H1 (cell line): ENCODE measurements around the gene SLC7A8. TPM values are rescaled to one million over a fixed set of nuclear protein-coding genes. Genes with fewer than 3 reads are reported as not detected.

ENCODE experiments used
- NRF1 ChIP-seq: IDR thresholded peaks from 2 replicates; pipeline ENCODE4 v1.6.1; 2011; ENCODE audit warnings: mild to moderate bottlenecking, low read depth, low read length, improper control_type of control experiment
- SAP30 ChIP-seq: fragments of 300-600 bp; sonication (generic); IDR thresholded peaks from 2 replicates; pipeline ENCODE4 v1.7.1; 2012; ENCODE audit warnings: low read length, moderate library complexity, mild to moderate bottlenecking, inconsistent platforms; ENCODE audit not compliant: insufficient read depth, insufficient replicate concordance
- polyA plus RNA-seq, 7 experiments: library from polyadenylated mRNA; depleted of rRNA in 3 of 7; stranded (reverse) in 5 of 7; unstranded in 2 of 7; fragments of >200 nt in 5 of 7; fragments of 200-250 nt in 2 of 7; gene quantifications; 1 replicate in 5 of 7; 2 replicates in 1 of 7; 4 replicates in 1 of 7; pipeline versions ENCODE4 v1.2.1 to v1.2.3, GENCODE V29; 2011 to 2013; ENCODE audit warnings: missing spikeins in 2 of 7, mixed read lengths in 2 of 7
- total RNA-seq: library from RNA; stranded (reverse); fragmentation: NEBNext Ultra II Directional; extraction: Animal tissue kit (Norgen Biotek cat#: 25700); gene quantifications from 2 replicates; pipeline ENCODE4 v1.2.1, GENCODE V29; 2021
- TF ChIP-seq, protein P1 (sequence below): fragments of 300-600 bp; sonication (generic); IDR thresholded peaks from 2 replicates; pipeline ENCODE4 v1.7.1; 2012; ENCODE audit warnings: low read length, moderate library complexity, mild to moderate bottlenecking, inconsistent platforms; ENCODE audit not compliant: insufficient replicate concordance

The SLC7A8 gene
- total and polyA plus RNA-seq, 2 of the 8 experiments (the other 6 are each of a cell fraction or from before 2014, with no cell fraction given) = 182 to 204 TPM

DNA sequence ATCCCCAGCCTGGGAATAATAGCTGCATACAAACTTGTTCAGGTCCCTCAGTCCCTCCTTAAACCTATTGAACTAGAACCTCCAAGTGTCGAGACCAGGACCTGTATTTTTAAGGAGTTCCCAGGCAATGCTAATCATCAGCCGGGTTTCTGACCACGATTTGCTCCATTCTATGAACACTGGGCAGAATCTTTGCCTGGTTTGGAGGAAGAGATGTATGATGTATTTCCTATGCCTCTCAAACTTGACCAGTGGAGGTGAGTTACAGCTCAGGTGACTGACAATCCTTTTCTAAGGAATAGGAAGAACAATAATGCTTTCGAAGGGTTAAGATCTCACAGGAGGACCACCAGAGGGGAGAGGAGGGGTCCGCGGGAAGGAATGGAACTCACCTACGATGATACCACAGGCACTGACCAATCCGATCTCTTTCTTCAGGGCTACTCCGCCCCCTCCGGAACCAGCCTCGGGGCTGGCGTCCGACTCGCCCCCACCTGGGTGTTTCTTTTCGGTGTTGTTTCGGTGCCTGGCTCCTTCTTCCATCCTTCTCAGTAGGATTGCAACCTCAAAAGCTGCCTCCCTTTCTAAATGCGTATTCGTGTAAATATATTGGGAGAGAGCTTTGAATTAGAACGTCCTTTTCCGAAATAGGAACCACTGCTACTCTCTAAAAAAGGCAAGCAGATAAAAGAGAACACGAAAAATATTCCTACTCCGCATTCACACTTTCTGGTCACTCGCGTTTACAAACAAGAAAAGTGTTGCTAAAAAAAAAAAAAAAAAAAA is 895 bp downstream of the SLC7A8 start (continued):
- TF ChIP-seq, protein P1, sequence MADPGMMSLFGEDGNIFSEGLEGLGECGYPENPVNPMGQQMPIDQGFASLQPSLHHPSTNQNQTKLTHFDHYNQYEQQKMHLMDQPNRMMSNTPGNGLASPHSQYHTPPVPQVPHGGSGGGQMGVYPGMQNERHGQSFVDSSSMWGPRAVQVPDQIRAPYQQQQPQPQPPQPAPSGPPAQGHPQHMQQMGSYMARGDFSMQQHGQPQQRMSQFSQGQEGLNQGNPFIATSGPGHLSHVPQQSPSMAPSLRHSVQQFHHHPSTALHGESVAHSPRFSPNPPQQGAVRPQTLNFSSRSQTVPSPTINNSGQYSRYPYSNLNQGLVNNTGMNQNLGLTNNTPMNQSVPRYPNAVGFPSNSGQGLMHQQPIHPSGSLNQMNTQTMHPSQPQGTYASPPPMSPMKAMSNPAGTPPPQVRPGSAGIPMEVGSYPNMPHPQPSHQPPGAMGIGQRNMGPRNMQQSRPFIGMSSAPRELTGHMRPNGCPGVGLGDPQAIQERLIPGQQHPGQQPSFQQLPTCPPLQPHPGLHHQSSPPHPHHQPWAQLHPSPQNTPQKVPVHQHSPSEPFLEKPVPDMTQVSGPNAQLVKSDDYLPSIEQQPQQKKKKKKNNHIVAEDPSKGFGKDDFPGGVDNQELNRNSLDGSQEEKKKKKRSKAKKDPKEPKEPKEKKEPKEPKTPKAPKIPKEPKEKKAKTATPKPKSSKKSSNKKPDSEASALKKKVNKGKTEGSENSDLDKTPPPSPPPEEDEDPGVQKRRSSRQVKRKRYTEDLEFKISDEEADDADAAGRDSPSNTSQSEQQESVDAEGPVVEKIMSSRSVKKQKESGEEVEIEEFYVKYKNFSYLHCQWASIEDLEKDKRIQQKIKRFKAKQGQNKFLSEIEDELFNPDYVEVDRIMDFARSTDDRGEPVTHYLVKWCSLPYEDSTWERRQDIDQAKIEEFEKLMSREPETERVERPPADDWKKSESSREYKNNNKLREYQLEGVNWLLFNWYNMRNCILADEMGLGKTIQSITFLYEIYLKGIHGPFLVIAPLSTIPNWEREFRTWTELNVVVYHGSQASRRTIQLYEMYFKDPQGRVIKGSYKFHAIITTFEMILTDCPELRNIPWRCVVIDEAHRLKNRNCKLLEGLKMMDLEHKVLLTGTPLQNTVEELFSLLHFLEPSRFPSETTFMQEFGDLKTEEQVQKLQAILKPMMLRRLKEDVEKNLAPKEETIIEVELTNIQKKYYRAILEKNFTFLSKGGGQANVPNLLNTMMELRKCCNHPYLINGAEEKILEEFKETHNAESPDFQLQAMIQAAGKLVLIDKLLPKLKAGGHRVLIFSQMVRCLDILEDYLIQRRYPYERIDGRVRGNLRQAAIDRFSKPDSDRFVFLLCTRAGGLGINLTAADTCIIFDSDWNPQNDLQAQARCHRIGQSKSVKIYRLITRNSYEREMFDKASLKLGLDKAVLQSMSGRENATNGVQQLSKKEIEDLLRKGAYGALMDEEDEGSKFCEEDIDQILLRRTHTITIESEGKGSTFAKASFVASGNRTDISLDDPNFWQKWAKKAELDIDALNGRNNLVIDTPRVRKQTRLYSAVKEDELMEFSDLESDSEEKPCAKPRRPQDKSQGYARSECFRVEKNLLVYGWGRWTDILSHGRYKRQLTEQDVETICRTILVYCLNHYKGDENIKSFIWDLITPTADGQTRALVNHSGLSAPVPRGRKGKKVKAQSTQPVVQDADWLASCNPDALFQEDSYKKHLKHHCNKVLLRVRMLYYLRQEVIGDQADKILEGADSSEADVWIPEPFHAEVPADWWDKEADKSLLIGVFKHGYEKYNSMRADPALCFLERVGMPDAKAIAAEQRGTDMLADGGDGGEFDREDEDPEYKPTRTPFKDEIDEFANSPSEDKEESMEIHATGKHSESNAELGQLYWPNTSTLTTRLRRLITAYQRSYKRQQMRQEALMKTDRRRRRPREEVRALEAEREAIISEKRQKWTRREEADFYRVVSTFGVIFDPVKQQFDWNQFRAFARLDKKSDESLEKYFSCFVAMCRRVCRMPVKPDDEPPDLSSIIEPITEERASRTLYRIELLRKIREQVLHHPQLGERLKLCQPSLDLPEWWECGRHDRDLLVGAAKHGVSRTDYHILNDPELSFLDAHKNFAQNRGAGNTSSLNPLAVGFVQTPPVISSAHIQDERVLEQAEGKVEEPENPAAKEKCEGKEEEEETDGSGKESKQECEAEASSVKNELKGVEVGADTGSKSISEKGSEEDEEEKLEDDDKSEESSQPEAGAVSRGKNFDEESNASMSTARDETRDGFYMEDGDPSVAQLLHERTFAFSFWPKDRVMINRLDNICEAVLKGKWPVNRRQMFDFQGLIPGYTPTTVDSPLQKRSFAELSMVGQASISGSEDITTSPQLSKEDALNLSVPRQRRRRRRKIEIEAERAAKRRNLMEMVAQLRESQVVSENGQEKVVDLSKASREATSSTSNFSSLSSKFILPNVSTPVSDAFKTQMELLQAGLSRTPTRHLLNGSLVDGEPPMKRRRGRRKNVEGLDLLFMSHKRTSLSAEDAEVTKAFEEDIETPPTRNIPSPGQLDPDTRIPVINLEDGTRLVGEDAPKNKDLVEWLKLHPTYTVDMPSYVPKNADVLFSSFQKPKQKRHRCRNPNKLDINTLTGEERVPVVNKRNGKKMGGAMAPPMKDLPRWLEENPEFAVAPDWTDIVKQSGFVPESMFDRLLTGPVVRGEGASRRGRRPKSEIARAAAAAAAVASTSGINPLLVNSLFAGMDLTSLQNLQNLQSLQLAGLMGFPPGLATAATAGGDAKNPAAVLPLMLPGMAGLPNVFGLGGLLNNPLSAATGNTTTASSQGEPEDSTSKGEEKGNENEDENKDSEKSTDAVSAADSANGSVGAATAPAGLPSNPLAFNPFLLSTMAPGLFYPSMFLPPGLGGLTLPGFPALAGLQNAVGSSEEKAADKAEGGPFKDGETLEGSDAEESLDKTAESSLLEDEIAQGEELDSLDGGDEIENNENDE = peak; percentile 31
- TF ChIP-seq SAP30 (peak; percentile 58), NRF1 (no peak)
